Thyroid gland (tissue), 4 donors: ENCODE measurements around the gene REC8.

Source experiments
- CTCF ChIP-seq, 6 experiments: fragments of 200-600 bp in 3 of 6; fragments of 450-650 bp in 3 of 6; sonication (generic) in 3 of 6; IDR thresholded peaks; one replicate each; pipeline ENCODE4 v1.5.1; 2016 to 2019; ENCODE audit warnings: antibody characterized with exemption in 6 of 6, mild to moderate bottlenecking in 2 of 6, inconsistent platforms in 1 of 6, moderate library complexity in 1 of 6
- POLR2A ChIP-seq, 2 donors: fragments of 450-650 bp; IDR thresholded peaks; one replicate each; pipeline ENCODE4 v1.6.1; 2017; ENCODE audit warnings: antibody characterized with exemption in 2 of 2, mild to moderate bottlenecking in 2 of 2, moderate library complexity in 1 of 2

GRCh38 chr14:24194186-24194872 lies 22.4 kb downstream of the REC8 start:
- no peak for TF ChIP-seq CTCF (IDR thresholded peaks at IDR 0.05)
- TF ChIP-seq POLR2A (IDR thresholded peaks at IDR 0.05): no peak
